ENCODE measurements around the gene KLHL26. TPM values are rescaled to one million over a fixed set of nuclear protein-coding genes. Genes with fewer than 3 reads are reported as not detected.
A peak's percentile ranks its signal among the peaks of the same experiment; 100 is the strongest.

KLHL26 gene
- total and polyA plus RNA-seq, 2 of the 13 experiments (the other 11 are each of a cell fraction or from before 2014, with no cell fraction given), result 1.5 to 1.7 TPM

DNA sequence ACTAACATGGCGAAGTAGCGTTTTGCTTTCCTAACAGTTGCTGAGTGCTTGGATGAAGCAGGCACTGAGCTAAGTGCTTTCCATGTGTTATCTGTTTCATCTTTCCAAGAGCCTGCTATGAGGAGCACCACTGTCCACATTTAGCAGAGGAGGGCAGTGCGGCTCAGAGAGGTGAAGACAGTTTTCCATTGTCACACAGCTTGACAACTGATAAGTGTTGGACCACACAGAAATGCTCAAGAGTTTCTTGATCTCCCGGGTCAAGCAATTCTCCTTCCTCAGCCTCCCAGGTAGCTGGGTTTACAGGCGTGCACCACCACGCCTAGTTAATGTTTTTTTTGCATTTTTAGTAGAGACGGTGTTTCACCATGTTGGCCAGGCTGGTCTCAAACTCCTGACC is 39.9 kb downstream of the KLHL26 start:
- Histone ChIP-seq H2AFZ (ENCODE audit: low read length) (no peak overlapping the region), H3K9ac (ENCODE audit: insufficient read depth, low read depth, low read length) (no peak overlapping the region), H3K36me3 (replicated peaks in 1 of 2; ENCODE audit: control insufficient read depth in 1 of 2, insufficient read depth in 2 of 2, low read length in 2 of 2) (no peaks in the 10 kb centered on the region), H3K79me2 (ENCODE audit: insufficient read depth, low read length) (no peaks in the 10 kb centered on the region), H3K4me2 (ENCODE audit: low read depth, low read length) (peak overlapping the region; percentile 76), H4K20me1 (ENCODE audit: insufficient read depth, low read length) (no peaks in the 10 kb centered on the region), H3K9me3 (ENCODE audit: low read length) (no peaks in the 10 kb centered on the region), H3K4me1 (ENCODE audit: insufficient read depth, low read length) (peaks cover 48% of the 10 kb centered on the region), H3K4me3 (replicated peaks in 1 of 3; ENCODE audit: insufficient read depth in 1 of 3, low read depth in 2 of 3, low read length in 3 of 3) (peak overlapping the region in 1 of 3 experiments; percentile 60; a peak in 2 of 6 replicates), H3K27me3 (ENCODE audit: control insufficient read depth in 1 of 2, insufficient read depth in 2 of 2, low read length in 2 of 2) (no peaks in the 10 kb centered on the region; a peak in 1 of 5 replicates), H3K27ac (ENCODE audit: extremely low read length, insufficient read depth, low read length) (no peak overlapping the region)
- POLR2A ChIA-PET, result interaction anchor here (1.2 kb wide), 1 partner anchor 88 kb away, joined by 4 read pairs; no protein-coding TSS in a partner anchor
- in situ Hi-C loops (cut with HindIII; ENCODE audit: extremely low pct_ligation_motif_present, low pct_unique_long_range_greater_than_20kb), result loop anchor here (5.0 to 10.0 kb wide), 2 partner anchors 84 to 202 kb away; no protein-coding TSS in a partner anchor
- no peak for DNase-seq (ENCODE audit: low spot score)
- 76% methylated on average over 6 of the region's 7 CpGs for WGBS (ENCODE audit: low lambda C conversion rate)
- FAIRE-seq, result no peak
- intact Hi-C loops (cut with micrococcal nuclease; ENCODE audit: unreplicated experiment), result loop anchor here (5.0 kb wide), 1 partner anchor 209 kb away; no protein-coding TSS in a partner anchor
- CTCF ChIA-PET (ENCODE audit: low intra/inter-chr PET ratio, low total read pairs), result no interaction called here
- no peak for ATAC-seq
- no TSS peak for BruUV-seq (replicated peaks)
- TF ChIP-seq PLSCR1 (CRISPR knock-in tag; IDR thresholded peaks at IDR 0.05; ENCODE audit: borderline replicate concordance) (no peak), SATB2 (CRISPR knock-in tag; IDR thresholded peaks at IDR 0.05) (no peak), MLLT10 (CRISPR knock-in tag; IDR thresholded peaks at IDR 0.05) (no peak), POLR2G (IDR thresholded peaks at IDR 0.05; ENCODE audit: low read depth, low read length) (no peak), RCOR2 (CRISPR knock-in tag; IDR thresholded peaks at IDR 0.05) (0 out of 2 replicates have a peak, but pooled peaks have one; percentile 25), ZNF768 (CRISPR knock-in tag; IDR thresholded peaks at IDR 0.05) (peak; percentile 95), ZMYM3 (CRISPR knock-in tag; IDR thresholded peaks at IDR 0.05) (peak; percentile 62; the same call in 1 of the 2 replicates), FOXP1 (IDR thresholded peaks at IDR 0.05) (no peak), FOXP1 (CRISPR knock-in tag; IDR thresholded peaks at IDR 0.05) (no peak), ZNF260 (CRISPR knock-in tag; IDR thresholded peaks at IDR 0.05; ENCODE audit: borderline replicate concordance, low read depth) (no peak), SIX4 (CRISPR knock-in tag; IDR thresholded peaks at IDR 0.05) (no peak), KDM1A (CRISPR knock-in tag; IDR thresholded peaks at IDR 0.05) (0 out of 2 replicates have a peak, but pooled peaks have one; percentile 35), ZNF33A (CRISPR knock-in tag; IDR thresholded peaks at IDR 0.05; ENCODE audit: borderline replicate concordance) (no peak), KDM2A (CRISPR knock-in tag; IDR thresholded peaks at IDR 0.05; ENCODE audit: borderline replicate concordance, low read depth) (no peak), SP5 (CRISPR knock-in tag; IDR thresholded peaks at IDR 0.05; ENCODE audit: borderline replicate concordance, low read depth) (no peak), SP140L (CRISPR knock-in tag; IDR thresholded peaks at IDR 0.05; ENCODE audit: borderline replicate concordance) (no peak), ZNF354B (CRISPR knock-in tag; IDR thresholded peaks at IDR 0.05) (no peak), ZNF331 (CRISPR knock-in tag; IDR thresholded peaks at IDR 0.05) (no peak), AGO1 (IDR thresholded peaks at IDR 0.05; ENCODE audit: low read depth, low read length, poor library complexity, severe bottlenecking) (no peak), REL (CRISPR knock-in tag; conservative IDR thresholded peaks at IDR 0.05) (no peak), ZNF460 (CRISPR knock-in tag; IDR thresholded peaks at IDR 0.05; ENCODE audit: borderline replicate concordance) (peak; percentile 72), ZMAT3 (CRISPR knock-in tag; conservative IDR thresholded peaks at IDR 0.05) (no peak), NFE2 (CRISPR knock-in tag; IDR thresholded peaks at IDR 0.05) (no peak), PAF1 (CRISPR knock-in tag; IDR thresholded peaks at IDR 0.05) (no peak)
- TF ChIP-seq, protein P1, sequence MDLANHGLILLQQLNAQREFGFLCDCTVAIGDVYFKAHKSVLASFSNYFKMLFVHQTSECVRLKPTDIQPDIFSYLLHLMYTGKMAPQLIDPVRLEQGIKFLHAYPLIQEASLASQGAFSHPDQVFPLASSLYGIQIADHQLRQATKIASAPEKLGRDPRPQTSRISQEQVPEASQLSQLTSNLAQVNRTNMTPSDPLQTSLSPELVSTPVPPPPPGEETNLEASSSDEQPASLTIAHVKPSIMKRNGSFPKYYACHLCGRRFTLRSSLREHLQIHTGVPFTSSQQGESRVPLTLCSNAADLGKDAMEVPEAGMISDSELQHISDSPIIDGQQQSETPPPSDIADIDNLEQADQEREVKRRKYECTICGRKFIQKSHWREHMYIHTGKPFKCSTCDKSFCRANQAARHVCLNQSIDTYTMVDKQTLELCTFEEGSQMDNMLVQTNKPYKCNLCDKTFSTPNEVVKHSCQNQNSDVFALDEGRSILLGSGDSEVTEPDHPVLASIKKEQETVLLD (CRISPR knock-in tag; IDR thresholded peaks at IDR 0.05; ENCODE audit: low read depth), result no peak
- TF ChIP-seq, protein P2, sequence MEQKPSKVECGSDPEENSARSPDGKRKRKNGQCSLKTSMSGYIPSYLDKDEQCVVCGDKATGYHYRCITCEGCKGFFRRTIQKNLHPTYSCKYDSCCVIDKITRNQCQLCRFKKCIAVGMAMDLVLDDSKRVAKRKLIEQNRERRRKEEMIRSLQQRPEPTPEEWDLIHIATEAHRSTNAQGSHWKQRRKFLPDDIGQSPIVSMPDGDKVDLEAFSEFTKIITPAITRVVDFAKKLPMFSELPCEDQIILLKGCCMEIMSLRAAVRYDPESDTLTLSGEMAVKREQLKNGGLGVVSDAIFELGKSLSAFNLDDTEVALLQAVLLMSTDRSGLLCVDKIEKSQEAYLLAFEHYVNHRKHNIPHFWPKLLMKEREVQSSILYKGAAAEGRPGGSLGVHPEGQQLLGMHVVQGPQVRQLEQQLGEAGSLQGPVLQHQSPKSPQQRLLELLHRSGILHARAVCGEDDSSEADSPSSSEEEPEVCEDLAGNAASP (CRISPR knock-in tag; IDR thresholded peaks at IDR 0.05; ENCODE audit: borderline replicate concordance), result no peak
